NCI-H460 (cell line): ENCODE measurements around the gene CDK5. TPM values are rescaled to one million over a fixed set of nuclear protein-coding genes. Genes with fewer than 3 reads are reported as not detected.
"Not testable (repeated sequence)": the region's sequence is repeated elsewhere in the genome, so short reads cannot be mapped to it uniquely, and the experiment has no call there.

ENCODE experiments used
- DNase-seq: peaks from one replicate; pipeline ENCODE4 v3.0.0-alpha.2; 2016; ENCODE audit warnings: low read depth; ENCODE audit errors: extremely low read depth
- total RNA-seq: library from RNA; depleted of rRNA; stranded (reverse); fragments of >200 nt; shearing (Covaris generic); gene quantifications from 2 replicates; pipeline ENCODE4 v1.2.3, GENCODE V29; 2014

The CDK5 gene
- total RNA-seq, 1 experiment from 2014 or later, result 10.8 TPM

GRCh38 chr7:151038951-151039849 is 18.5 kb downstream of the CDK5 start:
- peak; percentile 43 for DNase-seq

- no peak for DNase-seq
Observed at GRCh38 chr7:151035902-151036301, 21.8 kb downstream of the CDK5 start.

DNA sequence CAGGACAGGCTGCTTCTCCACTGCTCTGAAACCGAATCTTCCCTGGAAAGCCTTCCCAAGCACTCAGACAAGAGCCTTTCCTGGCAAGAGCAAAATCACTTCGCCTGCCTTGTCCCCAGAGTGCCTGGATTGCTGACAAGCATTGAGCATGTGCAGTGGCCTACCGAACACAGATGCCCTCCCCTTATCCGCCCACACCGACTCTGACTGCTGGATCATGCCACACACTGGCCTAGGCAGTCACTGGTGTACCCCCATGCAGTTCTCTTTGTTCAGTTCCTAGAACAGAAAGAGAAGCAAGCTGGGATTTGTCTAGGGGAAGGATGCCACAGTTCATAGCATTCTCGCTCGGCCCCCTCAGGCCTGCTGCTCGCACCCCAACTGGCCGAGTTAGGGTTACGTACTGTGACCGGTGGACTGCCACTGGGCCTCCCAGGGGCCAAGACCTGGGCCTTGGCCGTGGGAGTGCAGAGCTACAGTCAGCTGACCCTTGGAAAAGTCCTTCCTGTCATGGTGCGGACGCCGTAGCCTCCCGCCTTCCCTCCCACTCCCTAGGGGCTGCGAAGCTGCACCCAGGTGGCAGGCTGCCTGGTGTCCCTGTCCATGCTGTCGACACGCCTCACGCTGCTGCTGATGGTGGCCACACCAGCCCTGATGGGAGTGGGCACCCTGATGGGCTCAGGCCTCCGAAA is 22.5 kb downstream of the CDK5 start:
- DNase-seq, result no peak

DNA sequence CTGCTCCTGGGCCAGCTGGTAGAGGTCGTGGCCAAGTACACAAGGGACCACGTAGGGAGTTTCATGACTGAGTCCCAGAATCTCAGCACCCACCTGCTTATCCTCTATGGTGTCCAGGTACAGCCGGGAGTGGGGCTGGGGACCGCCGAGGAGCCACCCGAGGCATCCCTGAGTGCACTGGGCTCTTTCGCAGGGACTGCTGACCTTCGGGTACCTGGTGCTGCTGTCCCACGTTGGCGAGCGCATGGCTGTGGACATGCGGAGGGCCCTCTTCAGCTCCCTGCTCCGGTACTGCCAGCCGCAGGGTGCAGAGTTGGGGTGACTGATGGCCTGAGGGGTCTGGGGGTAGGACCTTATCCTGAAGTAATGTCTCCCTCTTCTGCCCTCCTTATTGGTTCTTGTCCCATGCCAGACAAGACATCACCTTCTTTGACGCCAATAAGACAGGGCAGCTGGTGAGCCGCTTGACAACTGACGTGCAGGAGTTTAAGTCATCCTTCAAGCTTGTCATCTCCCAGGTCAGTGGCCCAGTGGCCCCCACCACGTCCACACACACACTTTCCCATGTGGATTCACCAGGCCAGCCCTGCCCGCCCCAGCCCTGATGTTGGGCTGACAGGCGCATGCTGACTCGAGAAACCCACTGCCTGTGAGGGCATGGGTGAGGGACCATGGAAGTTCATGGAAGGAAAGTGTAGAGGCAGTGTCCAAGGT is 23.2 kb downstream of the CDK5 start:
- DNase-seq, result no peak

DNA sequence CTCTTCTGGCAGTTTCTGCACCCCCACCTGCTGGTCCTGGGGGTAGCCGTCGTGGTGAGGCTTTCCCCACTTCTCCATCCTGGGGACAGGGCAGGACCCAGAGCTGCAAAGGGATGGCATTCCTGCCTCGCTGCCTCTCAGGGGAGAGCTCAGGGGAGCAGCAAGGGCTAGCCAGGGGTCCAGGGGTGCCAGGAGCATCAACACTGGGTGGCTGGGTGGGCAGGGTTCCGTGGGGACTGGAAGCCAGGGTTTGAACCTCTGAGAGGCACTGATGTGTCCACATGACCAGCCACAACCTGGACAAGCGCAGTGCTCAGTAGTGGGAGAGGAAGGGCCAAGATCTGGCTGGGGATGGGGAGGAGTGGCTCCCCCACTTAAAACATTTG is 23.8 kb downstream of the CDK5 start:
- no peak for DNase-seq

DNA sequence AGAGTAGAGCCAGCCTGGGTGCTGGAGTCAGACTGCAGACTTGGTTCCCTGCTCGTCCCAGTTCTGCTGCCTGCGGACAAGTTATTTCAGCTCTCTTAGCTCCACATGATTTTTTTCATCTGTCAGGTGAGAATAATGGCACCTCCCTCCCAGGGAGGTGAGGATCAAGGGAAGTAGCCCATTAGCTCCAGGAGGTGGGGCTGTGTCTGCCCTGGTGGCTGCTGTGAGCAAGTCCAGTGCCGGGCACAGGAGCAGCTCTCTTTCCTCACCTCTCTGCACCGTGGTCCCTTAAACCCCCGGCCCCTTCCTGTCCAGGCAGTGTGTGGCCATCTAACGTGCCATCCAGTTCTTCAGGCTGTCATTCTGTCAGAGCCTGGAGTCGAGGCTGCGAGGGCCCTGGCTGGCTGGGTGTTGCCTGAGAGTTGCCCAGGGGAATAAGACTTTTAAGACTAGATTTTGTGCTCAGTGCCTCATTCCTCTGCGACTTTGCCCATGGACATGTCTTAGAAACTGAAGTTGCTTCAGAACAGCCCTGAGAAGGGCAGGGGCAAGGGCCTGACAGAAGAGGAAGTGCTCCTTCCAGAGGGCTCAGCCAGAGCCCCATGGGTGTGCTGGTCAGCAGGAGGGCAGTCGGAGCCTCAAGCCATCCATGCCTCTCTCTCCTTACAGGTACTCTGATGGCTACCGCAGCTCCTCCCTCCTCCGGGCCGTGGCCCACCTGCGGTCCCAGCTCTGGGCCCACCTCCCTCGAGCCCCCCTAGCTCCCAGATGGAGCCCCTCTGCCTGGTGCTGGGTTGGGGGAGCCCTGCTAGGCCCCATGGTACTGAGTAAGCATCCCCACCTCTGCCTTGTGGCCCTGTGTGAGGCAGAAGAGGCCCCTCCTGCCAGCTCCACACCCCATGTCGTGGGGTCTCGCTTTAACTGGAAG is 24.5 kb downstream of the CDK5 start:
- no peak for DNase-seq

DNA sequence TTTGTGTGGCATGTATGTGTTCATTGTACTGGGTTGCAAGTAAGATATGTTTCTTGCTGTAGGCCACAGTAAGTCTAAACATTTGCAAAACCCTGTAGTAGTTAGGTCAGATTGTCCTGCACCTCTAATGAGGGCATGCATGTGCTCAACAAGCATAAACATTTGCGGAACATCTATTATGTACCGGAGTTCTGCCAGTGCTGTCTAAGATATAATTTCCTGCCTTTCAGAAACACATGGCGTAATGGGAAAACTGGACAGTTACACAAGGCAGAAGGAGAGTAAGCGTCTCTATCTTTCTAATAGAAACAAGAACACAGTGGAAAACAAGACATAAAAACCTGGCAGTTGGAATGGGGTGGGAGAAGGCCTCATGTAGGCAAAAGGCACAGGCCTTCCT is 26.7 kb downstream of the CDK5 start:
- DNase-seq, result no peak

DNA sequence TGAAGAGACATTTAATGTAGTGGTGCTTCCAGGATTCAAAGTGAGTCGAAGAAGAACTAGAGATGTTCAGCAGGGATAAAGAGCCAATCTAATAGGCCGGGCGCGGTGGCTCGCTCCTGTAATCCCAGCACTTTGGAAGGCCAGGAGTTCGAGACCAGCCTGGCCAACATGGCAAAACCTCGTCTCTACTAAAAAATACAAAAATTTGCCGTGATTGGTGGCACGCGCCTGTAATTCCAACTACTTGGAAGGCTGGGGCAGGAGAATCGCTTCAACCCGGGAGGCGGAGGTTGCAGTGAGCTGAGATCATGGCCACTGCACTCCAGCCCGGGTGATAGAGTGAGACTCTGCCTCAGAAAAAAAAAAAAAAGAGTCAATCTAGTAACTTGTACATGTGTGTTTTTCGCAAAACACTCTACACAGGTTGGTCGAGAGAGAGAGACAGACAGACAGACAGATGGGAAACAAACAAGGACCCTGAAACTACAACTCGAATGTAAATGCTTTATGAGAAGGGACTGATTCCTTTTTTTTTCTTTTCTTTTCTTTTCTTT is 28.7 kb downstream of the CDK5 start:
- DNase-seq, result no peak

DNA sequence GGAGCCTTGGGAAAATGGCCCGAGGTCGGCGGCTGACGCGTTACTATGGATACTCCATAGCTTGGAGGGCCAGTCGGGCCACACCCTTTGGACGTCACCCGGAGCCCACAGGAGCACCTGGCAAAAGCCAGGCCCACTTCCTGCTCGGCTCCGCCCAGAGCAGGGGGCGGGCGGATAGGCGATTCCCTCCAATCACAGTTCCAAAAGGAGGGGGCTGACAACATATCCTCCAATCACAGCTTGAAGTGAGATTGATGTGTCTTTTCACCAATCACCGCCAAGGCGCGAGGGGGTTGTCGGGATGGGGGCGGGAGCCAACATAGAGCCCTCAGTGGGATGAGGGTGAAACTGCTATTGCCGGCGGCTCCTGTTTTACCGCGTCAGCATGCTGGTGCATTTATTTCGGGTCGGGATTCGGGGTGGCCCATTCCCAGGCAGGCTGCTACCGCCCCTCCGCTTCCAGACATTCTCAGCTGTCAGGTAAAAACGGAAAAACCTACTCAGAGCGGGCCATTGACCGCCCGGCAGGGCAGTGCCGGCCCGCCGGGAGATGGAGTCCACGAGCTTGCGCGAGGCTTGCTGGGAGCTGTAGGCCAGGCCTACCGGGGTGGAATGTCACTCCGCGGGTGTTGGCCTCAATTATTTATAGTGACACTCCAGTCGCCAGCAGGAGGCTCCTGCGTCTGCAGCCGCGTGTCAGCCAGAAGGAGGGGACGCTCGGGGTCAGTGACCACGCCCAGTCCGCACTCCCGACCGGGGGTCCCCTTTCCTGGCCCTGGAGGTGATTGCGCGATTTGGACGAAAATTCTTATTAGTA is 29.4 kb downstream of the CDK5 start, which contains the start of gene ABCB8:
Gene ABCB8, plus strand, starts transcription at position 320 of the 817 bp plus-strand sequence. Its CDS starts 66 bp downstream, at position 386.
- peak; percentile 99 for DNase-seq

DNA sequence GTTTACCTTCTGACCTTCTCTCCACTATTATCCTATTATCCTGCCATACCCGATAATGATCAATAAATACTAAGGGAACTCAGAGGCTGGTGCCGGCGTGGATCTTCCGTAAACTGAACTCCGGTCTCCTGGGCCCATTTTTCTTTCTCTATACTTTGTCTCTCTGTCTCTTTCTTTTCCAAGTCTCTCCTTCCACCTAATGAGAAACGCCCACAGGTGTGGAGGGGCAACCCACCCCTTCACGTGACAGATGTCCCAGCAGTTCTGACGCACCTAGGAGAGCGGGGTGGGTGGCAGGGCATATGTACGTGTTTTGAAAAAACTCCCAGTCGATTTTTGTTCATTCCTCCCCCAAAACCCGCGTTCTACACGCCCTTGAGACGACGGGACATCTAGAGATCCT is 30.0 kb downstream of the CDK5 start:
- not testable (repeated sequence) for DNase-seq

DNA sequence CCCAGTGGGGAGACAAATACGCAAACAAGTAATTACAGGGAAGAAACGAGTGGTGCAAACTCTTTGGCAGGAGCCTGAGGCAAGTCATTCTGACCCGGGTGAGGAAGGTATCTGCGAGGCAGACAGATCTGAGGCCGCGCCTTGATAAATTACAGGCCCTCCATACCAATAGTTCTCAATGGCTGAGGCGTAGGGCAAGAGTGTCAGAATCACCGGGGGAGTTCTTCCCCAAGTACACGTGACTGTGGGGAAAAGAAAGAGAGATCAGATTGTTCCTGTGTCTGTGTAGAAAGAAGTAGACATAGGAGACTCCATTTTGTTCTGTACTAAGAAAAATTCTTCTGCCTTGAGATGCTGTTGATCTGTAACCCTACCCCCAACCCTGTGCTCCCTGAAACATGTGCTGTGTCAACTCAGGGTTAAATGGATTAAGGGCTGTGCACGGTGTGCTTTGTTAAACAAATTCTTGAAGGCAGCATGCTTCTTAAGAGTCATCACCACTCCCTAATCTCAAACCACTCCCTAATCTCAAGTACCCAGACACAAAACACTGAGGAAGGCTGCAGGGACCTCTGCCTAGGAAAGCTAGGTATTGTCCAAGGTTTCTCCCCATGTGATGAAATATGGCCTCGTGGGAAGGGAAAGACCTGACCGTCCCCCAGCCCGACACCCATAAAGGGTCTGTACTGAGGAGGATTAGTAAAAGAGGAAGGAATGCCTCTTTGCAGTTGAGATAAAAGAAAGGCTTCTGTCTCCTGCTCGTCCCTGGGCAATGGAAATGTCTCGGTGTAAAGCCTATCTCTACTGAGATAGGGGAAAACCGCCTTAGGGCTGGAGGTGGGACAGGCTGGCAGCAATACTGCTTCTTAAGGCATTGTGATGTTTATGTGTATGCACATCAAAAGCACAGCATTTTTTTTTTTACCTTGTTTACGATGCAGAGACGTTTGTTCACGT is 30.6 kb downstream of the CDK5 start:
- not testable (repeated sequence) for DNase-seq

GRCh38 chr7:151025924-151026671 is 31.6 kb downstream of the CDK5 start:
- no peak for DNase-seq

GRCh38 chr7:151024435-151025056 is 33.2 kb downstream of the CDK5 start, which contains the start of gene ATG9B:
Gene ATG9B (minus strand): TSS chr7:151024494. CDS start chr7:151024423, 71 bp downstream.
- no peak for DNase-seq

- no peak for DNase-seq
Observed at GRCh38 chr7:151023232-151023631, 34.5 kb downstream of the CDK5 start.

DNA sequence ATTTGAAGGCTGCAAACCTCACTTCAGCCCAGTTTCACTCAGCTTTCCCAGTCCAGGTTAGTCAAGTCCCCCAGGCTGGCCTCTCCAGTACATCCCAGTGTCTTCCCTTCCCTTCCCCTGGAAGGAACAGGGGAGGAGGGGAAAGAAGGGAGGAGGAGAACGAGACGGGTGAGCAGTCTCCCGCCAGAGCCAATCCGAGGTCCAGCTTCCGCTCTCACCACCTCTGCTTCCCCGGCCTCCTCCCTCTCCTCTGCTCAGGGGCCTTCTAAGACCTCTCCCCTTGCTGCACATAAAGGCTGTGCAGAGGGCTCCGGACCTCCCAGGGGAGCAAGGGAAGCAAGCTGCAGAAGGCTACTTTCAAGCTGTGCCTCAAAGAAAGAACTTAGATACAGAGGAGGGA is 37.5 kb downstream of the CDK5 start:
- no peak for DNase-seq

DNA sequence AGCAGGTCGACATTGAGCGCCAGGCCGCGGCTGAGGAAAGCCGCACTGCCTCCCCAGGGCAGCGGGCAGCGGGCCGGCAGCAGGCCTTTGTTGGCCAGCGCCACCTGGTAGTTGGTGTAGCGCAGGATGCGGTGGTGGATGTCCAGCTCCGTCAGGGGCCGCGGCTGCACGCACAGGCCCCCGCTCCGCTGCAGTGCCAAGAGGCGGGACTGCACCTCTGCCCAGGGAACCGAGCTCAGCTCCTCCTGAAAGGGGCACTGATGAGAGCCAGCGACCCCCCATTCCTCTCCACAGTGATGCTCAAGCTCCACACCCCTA is 38.6 kb downstream of the CDK5 start:
- no peak for DNase-seq
